GOT3 (cell line): ENCODE data around the gene BCR.
"Not testable (repeated sequence)": the region's sequence is repeated elsewhere in the genome, so short reads cannot be mapped to it uniquely, and the experiment has no call there.

Source experiments
- DNase-seq: peaks from one replicate; lab custom pipeline; 2025; ENCODE audit warnings: mixed read lengths; lab: John Stamatoyannopoulos, UW

BCR gene

GRCh38 chr22:23180301-23180892 is at the start of gene BCR:
BCR (plus strand) TSS chr22:23180509; CDS start chr22:23180961, 452 bp downstream.
- no peak for DNase-seq

- DNase-seq = no peak
Observed at GRCh38 chr22:23130697-23131096, 49.6 kb upstream of the BCR start.

- DNase-seq = no peak
Observed at GRCh38 chr22:23131931-23132330, 48.4 kb upstream of the BCR start.

GRCh38 chr22:23132376-23133091 is 47.8 kb upstream of the BCR start:
- DNase-seq = no peak

- no peak for DNase-seq
Observed at GRCh38 chr22:23133922-23134321, 46.4 kb upstream of the BCR start.

- DNase-seq = not testable (repeated sequence)
Observed at GRCh38 chr22:23136991-23137390, 43.3 kb upstream of the BCR start.

GRCh38 chr22:23137468-23137867 is 42.8 kb upstream of the BCR start:
- no peak for DNase-seq

GRCh38 chr22:23137905-23138561 is 42.3 kb upstream of the BCR start:
- no peak for DNase-seq

- DNase-seq = no peak
Observed at GRCh38 chr22:23138584-23139435, 41.5 kb upstream of the BCR start.

GRCh38 chr22:23140385-23140784 is 39.9 kb upstream of the BCR start:
- DNase-seq = no peak

- no peak for DNase-seq
Observed at GRCh38 chr22:23142546-23143105, 37.7 kb upstream of the BCR start.

- no peak for DNase-seq
Observed at GRCh38 chr22:23143119-23143518, 37.2 kb upstream of the BCR start.

GRCh38 chr22:23144432-23144831 is 35.9 kb upstream of the BCR start:
- no peak for DNase-seq

GRCh38 chr22:23144932-23145877 is 35.1 kb upstream of the BCR start, which contains the start of gene RAB36:
RAB36 (plus strand) TSS chr22:23145477; CDS start chr22:23146617, 1,140 bp downstream.
- DNase-seq = peak; percentile 96

- DNase-seq = no peak
Observed at GRCh38 chr22:23145878-23146470, 34.3 kb upstream of the BCR start.

- DNase-seq = no peak
Observed at GRCh38 chr22:23146478-23147205, 33.7 kb upstream of the BCR start.

GRCh38 chr22:23147617-23148387 is 32.5 kb upstream of the BCR start:
- DNase-seq = no peak

- no peak for DNase-seq
Observed at GRCh38 chr22:23149743-23150238, 30.5 kb upstream of the BCR start.

- no peak for DNase-seq
Observed at GRCh38 chr22:23150762-23151161, 29.5 kb upstream of the BCR start.
